GM23338 (cell line): Measurements from ENCODE around the gene SCN2A. TPM values are rescaled to one million over a fixed set of nuclear protein-coding genes. Genes with fewer than 3 reads are reported as not detected.

ENCODE experiments used
- ATAC-seq: fragments of 200-7000 bp; cut with Tn5 transposase; 3 replicates; pipeline ENCODE4 v1.9.1; 2020
- DNase-seq: peaks from one replicate; pipeline ENCODE4 v3.0.0-alpha.2; 2015; ENCODE audit warnings: low spot score
- H2AFZ ChIP-seq: fragments of 200-600 bp; sonication (generic); 2 replicates; pipeline ENCODE4 v1.8.0; 2016; ENCODE audit warnings: antibody characterized with exemption, mild to moderate bottlenecking, moderate library complexity
- H3F3A ChIP-seq: fragments of 200-600 bp; sonication (generic); replicated peaks from 2 replicates; pipeline ENCODE4 v1.8.0; 2017; ENCODE audit warnings: antibody characterized with exemption, mixed run types, low read depth
- H3K27ac ChIP-seq: fragments of 200-600 bp; sonication (generic); 2 replicates; pipeline ENCODE4 v1.6.1; 2016; ENCODE audit warnings: low read depth
- H3K27me3 ChIP-seq: fragments of 200-600 bp; sonication (generic); 2 replicates; pipeline ENCODE4 v1.8.0; 2016; ENCODE audit warnings: mild to moderate bottlenecking, mixed run types, moderate library complexity; ENCODE audit not compliant: insufficient read depth
- H3K36me3 ChIP-seq: fragments of 200-600 bp; sonication (generic); 2 replicates; pipeline ENCODE4 v1.8.0; 2016; ENCODE audit warnings: mild to moderate bottlenecking; ENCODE audit not compliant: insufficient read depth
- H3K4me1 ChIP-seq: fragments of 200-600 bp; sonication (generic); 2 replicates; pipeline ENCODE4 v1.8.0; 2016; ENCODE audit warnings: mild to moderate bottlenecking, moderate library complexity; ENCODE audit not compliant: insufficient read depth
- H3K4me2 ChIP-seq: fragments of 200-600 bp; sonication (generic); 2 replicates; pipeline ENCODE4 v1.7.1; 2017; ENCODE audit warnings: mixed run types
- H3K4me3 ChIP-seq: fragments of 200-600 bp; sonication (generic); 2 replicates; pipeline ENCODE4 v1.6.1; 2016; ENCODE audit warnings: mixed run types
- H3K79me2 ChIP-seq: fragments of 200-600 bp; sonication (generic); replicated peaks from 2 replicates; pipeline ENCODE4 v1.8.0; 2017; ENCODE audit warnings: mild to moderate bottlenecking; ENCODE audit not compliant: insufficient read depth
- H3K9me2 ChIP-seq: fragments of 200-600 bp; sonication (generic); 2 replicates; pipeline ENCODE4 v1.8.0; 2017; ENCODE audit not compliant: insufficient read depth
- H4K20me1 ChIP-seq: fragments of 200-600 bp; sonication (generic); replicated peaks from 2 replicates; pipeline ENCODE4 v1.8.0; 2017; ENCODE audit warnings: mild to moderate bottlenecking; ENCODE audit not compliant: insufficient read depth
- H3K27ac Mint-ChIP-seq: 2 replicates; pipeline ENCODE4 v1.8.0; 2020; ENCODE audit warnings: inconsistent platforms, mild to moderate bottlenecking, moderate library complexity, mixed read lengths
- H3K27me3 Mint-ChIP-seq: 3 replicates; pipeline ENCODE4 v1.8.0; 2022; ENCODE audit warnings: low read depth, mild to moderate bottlenecking, moderate library complexity, mixed read lengths, inconsistent platforms; ENCODE audit not compliant: insufficient read depth, poor library complexity
- H3K36me3 Mint-ChIP-seq: 3 replicates; pipeline ENCODE4 v1.8.0; 2021; ENCODE audit warnings: low read depth, mild to moderate bottlenecking, inconsistent platforms, moderate library complexity, mixed read lengths
- H3K4me1 Mint-ChIP-seq: 3 replicates; pipeline ENCODE4 v1.8.0; 2020; ENCODE audit warnings: mild to moderate bottlenecking, inconsistent platforms, mixed read lengths
- H3K4me3 Mint-ChIP-seq: 3 replicates; pipeline ENCODE4 v1.8.0; 2021; ENCODE audit warnings: moderate library complexity, mild to moderate bottlenecking, inconsistent platforms, mixed read lengths
- H3K9me3 Mint-ChIP-seq: 3 replicates; pipeline ENCODE4 v1.8.0; 2020; ENCODE audit warnings: moderate library complexity, mild to moderate bottlenecking, inconsistent platforms, mixed read lengths
- CREB1 ChIP-seq: fragments of 250-450 bp; sonication (Bioruptor Pico); IDR thresholded peaks from 2 replicates; pipeline ENCODE4 v1.5.0; 2020; ENCODE audit warnings: low read depth, mild to moderate bottlenecking, moderate library complexity
- EZH2 ChIP-seq: fragments of 200-600 bp; sonication (generic); IDR thresholded peaks from one replicate; pipeline ENCODE4 v1.8.0; 2017; ENCODE audit warnings: antibody characterized with exemption, mild to moderate bottlenecking, low read depth; ENCODE audit not compliant: unreplicated experiment
- EZH2phosphoT487 ChIP-seq: fragments of 200-600 bp; sonication (generic); IDR thresholded peaks from one replicate; pipeline ENCODE4 v1.8.1; 2018; ENCODE audit warnings: antibody characterized with exemption; ENCODE audit not compliant: unreplicated experiment
- JUNB ChIP-seq: IDR thresholded peaks from one replicate; pipeline ENCODE4 v1.6.1; 2016; ENCODE audit warnings: antibody characterized with exemption; ENCODE audit not compliant: unreplicated experiment
- NANOG ChIP-seq: IDR thresholded peaks from 2 replicates; pipeline ENCODE4 v1.6.1; 2016; ENCODE audit warnings: antibody characterized with exemption, borderline replicate concordance
- POLR2AphosphoS5 ChIP-seq: IDR thresholded peaks from 2 replicates; pipeline ENCODE4 v1.6.1; 2016; ENCODE audit warnings: antibody characterized with exemption, low read depth
- REST ChIP-seq: IDR thresholded peaks from one replicate; pipeline ENCODE4 v1.6.1; 2018; ENCODE audit warnings: antibody characterized with exemption; ENCODE audit not compliant: unreplicated experiment
- ZNF114 ChIP-seq: fragments of 250-450 bp; sonication (Bioruptor Pico); IDR thresholded peaks from 2 replicates; pipeline ENCODE4 v1.5.0; 2020; ENCODE audit warnings: mild to moderate bottlenecking, moderate library complexity
- ZNF462 ChIP-seq: fragments of 250-450 bp; sonication (Bioruptor Pico); IDR thresholded peaks from 2 replicates; pipeline ENCODE4 v1.5.0; 2020; ENCODE audit warnings: mild to moderate bottlenecking, moderate library complexity
- polyA plus RNA-seq: library from polyadenylated mRNA; unstranded; fragments of >200 nt; fragmentation: Nextera tagmentation; extraction: Ambion mirVana; gene quantifications from 2 replicates; pipeline ENCODE4 v1.2.1, GENCODE V29; 2016
- total RNA-seq: library from RNA; depleted of rRNA; stranded (reverse); fragments of >200 nt; shearing (Covaris generic); gene quantifications from 2 replicates; pipeline ENCODE4 v1.2.3, GENCODE V29; 2014
- TF ChIP-seq, protein P1 (sequence below), 2 experiments: fragments of 200-600 bp in 1 of 2; sonication (generic) in 1 of 2; conservative IDR thresholded peaks; 2 replicates each; pipeline versions ENCODE4 v1.5.1 to v1.6.1; 2016 to 2017; ENCODE audit warnings: antibody characterized with exemption in 2 of 2, low read depth in 2 of 2, mild to moderate bottlenecking in 2 of 2, moderate library complexity in 1 of 2

SCN2A gene
- total and polyA plus RNA-seq, 2 experiments from 2014 or later, result 0.45 to 0.52 TPM

GRCh38 chr2:165402162-165402561, 162.9 kb downstream of the SCN2A start (continued):
- no peak for TF ChIP-seq CREB1 (CRISPR knock-in tag)

DNA sequence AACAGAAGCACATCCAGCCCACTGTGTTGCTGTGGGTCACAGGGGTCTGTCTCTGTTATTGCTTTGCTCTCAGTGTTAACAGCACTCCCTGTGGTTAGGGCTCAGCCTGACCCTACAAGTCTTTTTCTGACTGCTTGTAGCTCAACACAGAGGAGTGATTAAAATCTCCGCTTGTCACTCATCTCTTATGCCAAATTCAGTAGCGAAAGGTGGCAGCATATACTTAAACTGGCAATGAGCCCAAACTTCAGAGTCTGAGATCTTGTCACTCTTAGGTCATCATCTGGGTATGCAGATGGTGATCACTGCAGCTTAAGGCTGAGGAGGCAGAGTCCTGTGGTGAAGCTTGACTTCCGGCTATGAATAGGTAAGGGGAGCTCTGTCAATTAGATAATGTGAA, 167.0 kb downstream of the SCN2A start:
- Histone ChIP-seq H3K79me2 (no peaks in the 10 kb centered on the region), H3K27ac (no peak overlapping the region), H3K36me3 (no peaks in the 10 kb centered on the region), H2AFZ (no peak overlapping the region), H3F3A (no peaks in the 10 kb centered on the region), H3K4me3 (no peak overlapping the region), H3K27me3 (no peaks in the 10 kb centered on the region), H4K20me1 (no peaks in the 10 kb centered on the region), H3K4me1 (peaks cover 13% of the 10 kb centered on the region), H3K4me2 (peak overlapping the region; percentile 13; the same call in 1 of the 2 replicates), H3K9me2 (no peaks in the 10 kb centered on the region)
- ATAC-seq (peak; percentile 95), DNase-seq (peak; percentile 64)
- TF ChIP-seq NANOG, result no peak
- TF ChIP-seq, protein P1, sequence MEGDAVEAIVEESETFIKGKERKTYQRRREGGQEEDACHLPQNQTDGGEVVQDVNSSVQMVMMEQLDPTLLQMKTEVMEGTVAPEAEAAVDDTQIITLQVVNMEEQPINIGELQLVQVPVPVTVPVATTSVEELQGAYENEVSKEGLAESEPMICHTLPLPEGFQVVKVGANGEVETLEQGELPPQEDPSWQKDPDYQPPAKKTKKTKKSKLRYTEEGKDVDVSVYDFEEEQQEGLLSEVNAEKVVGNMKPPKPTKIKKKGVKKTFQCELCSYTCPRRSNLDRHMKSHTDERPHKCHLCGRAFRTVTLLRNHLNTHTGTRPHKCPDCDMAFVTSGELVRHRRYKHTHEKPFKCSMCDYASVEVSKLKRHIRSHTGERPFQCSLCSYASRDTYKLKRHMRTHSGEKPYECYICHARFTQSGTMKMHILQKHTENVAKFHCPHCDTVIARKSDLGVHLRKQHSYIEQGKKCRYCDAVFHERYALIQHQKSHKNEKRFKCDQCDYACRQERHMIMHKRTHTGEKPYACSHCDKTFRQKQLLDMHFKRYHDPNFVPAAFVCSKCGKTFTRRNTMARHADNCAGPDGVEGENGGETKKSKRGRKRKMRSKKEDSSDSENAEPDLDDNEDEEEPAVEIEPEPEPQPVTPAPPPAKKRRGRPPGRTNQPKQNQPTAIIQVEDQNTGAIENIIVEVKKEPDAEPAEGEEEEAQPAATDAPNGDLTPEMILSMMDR (conservative IDR thresholded peaks at IDR 0.05; ENCODE audit: low read depth in 2 of 2), result peak in 1 of 2 experiments; percentile 17; a peak in 2 of 4 replicates
- TF ChIP-seq EZH2phosphoT487, result no peak
- TF ChIP-seq ZNF114 (CRISPR knock-in tag), result no peak
- TF ChIP-seq JUNB, result no peak
- TF ChIP-seq EZH2, result no peak
- TF ChIP-seq REST, result no peak
- Mint-ChIP-seq H3K27ac (peak overlapping the region; percentile 73), H3K36me3 (no peaks in the 10 kb centered on the region), H3K4me1 (peaks cover 18% of the 10 kb centered on the region), H3K4me3 (no peak overlapping the region), H3K27me3 (peaks cover 6% of the 10 kb centered on the region), H3K9me3 (no peaks in the 10 kb centered on the region)

DNA sequence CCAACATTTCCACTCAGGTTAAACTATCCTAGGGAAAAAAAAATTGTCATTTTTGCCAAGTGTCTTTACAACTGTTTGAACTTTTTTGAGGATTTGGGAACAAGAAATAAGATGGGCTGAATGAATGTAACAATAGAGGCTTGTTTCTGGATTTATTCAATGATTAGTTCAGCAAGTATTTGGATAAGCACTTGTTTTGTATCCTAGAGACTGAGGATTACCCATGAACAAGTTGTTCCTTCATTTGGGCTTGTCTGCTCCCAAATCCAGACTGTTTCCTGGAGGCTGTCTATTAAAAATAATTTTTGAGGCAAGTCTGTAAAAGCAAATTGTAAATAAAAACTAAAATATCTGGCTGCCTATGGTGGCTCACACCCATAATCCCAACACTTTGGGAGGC, 168.3 kb downstream of the SCN2A start:
- Histone ChIP-seq H4K20me1 (no peaks in the 10 kb centered on the region), H3K4me2 (no peak overlapping the region), H3F3A (no peaks in the 10 kb centered on the region), H3K4me1 (peaks cover 13% of the 10 kb centered on the region), H3K27me3 (no peaks in the 10 kb centered on the region), H3K9me2 (no peaks in the 10 kb centered on the region), H3K79me2 (no peaks in the 10 kb centered on the region), H2AFZ (no peak overlapping the region), H3K27ac (no peak overlapping the region), H3K36me3 (no peaks in the 10 kb centered on the region), H3K4me3 (no peak overlapping the region)
- Mint-ChIP-seq H3K27me3 (peaks cover 6% of the 10 kb centered on the region), H3K4me3 (no peak overlapping the region), H3K27ac (no peak overlapping the region), H3K36me3 (no peaks in the 10 kb centered on the region), H3K9me3 (no peaks in the 10 kb centered on the region), H3K4me1 (peaks cover 18% of the 10 kb centered on the region)
- no peak for DNase-seq
- no peak for ATAC-seq
- no peak for TF ChIP-seq POLR2AphosphoS5
- no peak for TF ChIP-seq ZNF462 (CRISPR knock-in tag)
- no peak for TF ChIP-seq EZH2phosphoT487
